PC-9 (cell line): ENCODE measurements around the gene SYNE1.

Source experiments
- CTCF ChIP-seq: fragments of 200-600 bp; sonication (generic); conservative IDR thresholded peaks from 2 replicates; pipeline ENCODE4 v1.6.1; 2017; ENCODE audit warnings: mixed run types, antibody characterized with exemption, mild to moderate bottlenecking, moderate library complexity
- EZH2 ChIP-seq: fragments of 200-600 bp; sonication (generic); IDR thresholded peaks from 2 replicates; pipeline ENCODE4 v1.8.0; 2017; ENCODE audit warnings: antibody characterized with exemption, low read depth

- TF ChIP-seq CTCF, result no peak
- no peak for TF ChIP-seq EZH2
Measured at GRCh38 chr6:152188011-152188410, 449.2 kb downstream of the SYNE1 start.
